Kidney tubule cell (primary cell): Measurements from ENCODE around the gene PIK3C2A.

Source experiments
- DNase-seq: peaks from one replicate; pipeline ENCODE4 v3.0.0-alpha.2; 2018; ENCODE audit warnings: low spot score

The PIK3C2A gene

GRCh38 chr11:17217401-17217800 is 9.6 kb upstream of the PIK3C2A start:
- no peak for DNase-seq

- DNase-seq: no peak
Measured at GRCh38 chr11:17214338-17214737, 6.6 kb upstream of the PIK3C2A start.

- no peak for DNase-seq
Measured at GRCh38 chr11:17211286-17211685, 3.5 kb upstream of the PIK3C2A start.

GRCh38 chr11:17209939-17210245 is 2.1 kb upstream of the PIK3C2A start:
- no peak for DNase-seq

GRCh38 chr11:17208257-17208999 is 642 bp upstream of the PIK3C2A start:
- DNase-seq: peak; percentile 81

GRCh38 chr11:17206463-17206862 is 1.3 kb downstream of the PIK3C2A start:
- no peak for DNase-seq

GRCh38 chr11:17197431-17197898 is 10.3 kb downstream of the PIK3C2A start:
- peak; percentile 60 for DNase-seq

- DNase-seq: no peak
Measured at GRCh38 chr11:17188675-17189074, 19.1 kb downstream of the PIK3C2A start.

- DNase-seq: no peak
Measured at GRCh38 chr11:17186932-17187692, 20.7 kb downstream of the PIK3C2A start.

- no peak for DNase-seq
Measured at GRCh38 chr11:17185938-17186337, 21.8 kb downstream of the PIK3C2A start.

GRCh38 chr11:17184882-17185587 is 22.8 kb downstream of the PIK3C2A start:
- DNase-seq: no peak

GRCh38 chr11:17183836-17184235 is 23.9 kb downstream of the PIK3C2A start:
- no peak for DNase-seq

GRCh38 chr11:17179970-17180369 is 27.8 kb downstream of the PIK3C2A start:
- no peak for DNase-seq

GRCh38 chr11:17173332-17173731 is 34.5 kb downstream of the PIK3C2A start:
- DNase-seq: no peak

- no peak for DNase-seq
Measured at GRCh38 chr11:17171916-17172315, 35.9 kb downstream of the PIK3C2A start.

- peak; percentile 64 for DNase-seq
Measured at GRCh38 chr11:17171343-17171742, 36.4 kb downstream of the PIK3C2A start.

GRCh38 chr11:17169876-17170275 is 37.9 kb downstream of the PIK3C2A start:
- no peak for DNase-seq

- no peak for DNase-seq
Measured at GRCh38 chr11:17165247-17165890, 42.4 kb downstream of the PIK3C2A start.

GRCh38 chr11:17164361-17165246 is 43.2 kb downstream of the PIK3C2A start:
- DNase-seq: no peak

- no peak for DNase-seq
Measured at GRCh38 chr11:17163736-17164135, 44.0 kb downstream of the PIK3C2A start.

GRCh38 chr11:17163291-17163690 is 44.5 kb downstream of the PIK3C2A start:
- DNase-seq: no peak
